Natural killer cell (primary cell): ENCODE results near the gene DTX4. TPM values are rescaled to one million over a fixed set of nuclear protein-coding genes. Genes with fewer than 3 reads are reported as not detected.
"Not testable (repeated sequence)": the region's sequence is repeated elsewhere in the genome, so short reads cannot be mapped to it uniquely, and the experiment has no call there.

ENCODE experiments used
- ATAC-seq, 3 donors: fragments of 150-1000 bp in 2 of 3; fragments of 200-7000 bp in 1 of 3; cut with Tn5 transposase; 1 replicate in 1 of 3; 2 replicates in 2 of 3; pipeline ENCODE4 v1.10.0; 2021; ENCODE audit warnings: mild to moderate bottlenecking in 2 of 3, moderate library complexity in 2 of 3
- DNase-seq, 2 donors: peaks; one replicate each; pipeline versions ENCODE4 v3.0.0 to v3.0.0-alpha.2; 2013 to 2021; ENCODE audit warnings: mixed read lengths in 1 of 2
- H3K27ac ChIP-seq: one replicate; pipeline ENCODE4 v1.5.1; 2013; ENCODE audit warnings: mild to moderate bottlenecking, low read length
- H3K27me3 ChIP-seq: one replicate; pipeline ENCODE4 v1.6.1; 2013; ENCODE audit warnings: low read length; ENCODE audit not compliant: control insufficient read depth, insufficient read depth
- H3K36me3 ChIP-seq: one replicate; pipeline ENCODE4 v1.6.1; 2013; ENCODE audit warnings: low read length; ENCODE audit not compliant: control insufficient read depth, insufficient read depth
- H3K4me1 ChIP-seq: one replicate; pipeline ENCODE4 v1.6.1; 2013; ENCODE audit warnings: low read length; ENCODE audit not compliant: control insufficient read depth, insufficient read depth
- H3K4me3 ChIP-seq: one replicate; pipeline ENCODE4 v1.5.1; 2013; ENCODE audit warnings: low read length
- H3K9me3 ChIP-seq: one replicate; pipeline ENCODE4 v1.6.1; 2013; ENCODE audit warnings: low read length; ENCODE audit not compliant: control insufficient read depth, insufficient read depth
- H3K27ac Mint-ChIP-seq, 2 donors: one replicate each; pipeline ENCODE4 v1.8.0; 2022; ENCODE audit warnings: mild to moderate bottlenecking in 2 of 2, mixed read lengths in 2 of 2, moderate library complexity in 1 of 2
- H3K27me3 Mint-ChIP-seq, 2 donors: one replicate each; pipeline ENCODE4 v1.8.0; 2022; ENCODE audit warnings: low read depth in 2 of 2, mixed read lengths in 2 of 2
- H3K36me3 Mint-ChIP-seq: one replicate; pipeline ENCODE4 v1.8.0; 2022; ENCODE audit warnings: mixed read lengths
- H3K4me1 Mint-ChIP-seq, 2 donors: one replicate each; pipeline ENCODE4 v1.8.0; 2022; ENCODE audit warnings: mixed read lengths in 2 of 2
- H3K4me3 Mint-ChIP-seq: one replicate; pipeline ENCODE4 v1.8.0; 2022; ENCODE audit warnings: mild to moderate bottlenecking, moderate library complexity, mixed read lengths
- H3K9me3 Mint-ChIP-seq, 2 donors: one replicate each; pipeline ENCODE4 v1.8.0; 2022; ENCODE audit warnings: mixed read lengths in 2 of 2
- CTCF ChIP-seq: fragments of 200-600 bp; IDR thresholded peaks from one replicate; pipeline ENCODE4 v1.8.0; 2022; ENCODE audit warnings: antibody characterized with exemption
- whole genome bisulfite sequencing: methylation state at CpG from one replicate; pipeline ENCODE4 v1.1.7; 2013; ENCODE audit warnings: missing lambda C conversion rate; ENCODE audit not compliant: insufficient coverage; 5-methylcytosine and 5-hydroxymethylcytosine counted together
- intact Hi-C: fragments of 100-400 bp; cut with micrococcal nuclease; formaldehyde crosslinking; loops from one replicate; pipeline ENCODE4 v1.14.2; 2022
- total RNA-seq, 4 donors: library from RNA; stranded (reverse); fragments of 120-200 nt in 1 of 4; gene quantifications; one replicate each; pipeline versions ENCODE4 v1.2.3 to v1.2.4, GENCODE V29; 2013 to 2022

DTX4 gene
- total RNA-seq, result under 1 TPM; 0.21 to 0.90 (median 0.59) TPM
- total RNA-seq (2013), result 6.5 TPM

GRCh38 chr11:59171508-59172322, at the start of gene DTX4:
Gene DTX4, plus strand, starts transcription at chr11:59172132. Its CDS starts 464 bp downstream, at chr11:59172596.
- H3K36me3 ChIP-seq, result no peaks in the 10 kb centered on the region
- H3K27me3 ChIP-seq, result peaks cover 9% of the 10 kb centered on the region
- H3K4me3 ChIP-seq, result peak within 1 kb of the TSS; percentile 69
- peaks cover 12% of the 10 kb centered on the region for H3K4me1 ChIP-seq
- Mint-ChIP-seq H3K36me3 (no peaks in the 10 kb centered on the region), H3K4me1 (peaks cover 7 to 9% of the 10 kb centered on the region in 2 donors), H3K4me3 (peak within 1 kb of the TSS; percentile 88), H3K27ac (peak within 1 kb of the TSS in 1 of 2 donors; percentile 40), H3K27me3 (peaks cover 14 to 19% of the 10 kb centered on the region in 2 donors), H3K9me3 (no peaks in the 10 kb centered on the region)
- WGBS, result under 1% methylated on average over 64 of the region's 64 CpGs
- ATAC-seq (peak; percentile 90 to 95 (median 91)), DNase-seq (peak; percentile 86 to 93)
- peak; percentile 84 for TF ChIP-seq CTCF
- peak within 1 kb of the TSS; percentile 39 for H3K27ac ChIP-seq
- H3K9me3 ChIP-seq, result no peaks in the 10 kb centered on the region
- intact Hi-C loops, result loop anchor here (1.0 to 5.0 kb wide), 4 partner anchors 29 to 511 kb away; partner anchors contain the start of gene FAM111A

DNA sequence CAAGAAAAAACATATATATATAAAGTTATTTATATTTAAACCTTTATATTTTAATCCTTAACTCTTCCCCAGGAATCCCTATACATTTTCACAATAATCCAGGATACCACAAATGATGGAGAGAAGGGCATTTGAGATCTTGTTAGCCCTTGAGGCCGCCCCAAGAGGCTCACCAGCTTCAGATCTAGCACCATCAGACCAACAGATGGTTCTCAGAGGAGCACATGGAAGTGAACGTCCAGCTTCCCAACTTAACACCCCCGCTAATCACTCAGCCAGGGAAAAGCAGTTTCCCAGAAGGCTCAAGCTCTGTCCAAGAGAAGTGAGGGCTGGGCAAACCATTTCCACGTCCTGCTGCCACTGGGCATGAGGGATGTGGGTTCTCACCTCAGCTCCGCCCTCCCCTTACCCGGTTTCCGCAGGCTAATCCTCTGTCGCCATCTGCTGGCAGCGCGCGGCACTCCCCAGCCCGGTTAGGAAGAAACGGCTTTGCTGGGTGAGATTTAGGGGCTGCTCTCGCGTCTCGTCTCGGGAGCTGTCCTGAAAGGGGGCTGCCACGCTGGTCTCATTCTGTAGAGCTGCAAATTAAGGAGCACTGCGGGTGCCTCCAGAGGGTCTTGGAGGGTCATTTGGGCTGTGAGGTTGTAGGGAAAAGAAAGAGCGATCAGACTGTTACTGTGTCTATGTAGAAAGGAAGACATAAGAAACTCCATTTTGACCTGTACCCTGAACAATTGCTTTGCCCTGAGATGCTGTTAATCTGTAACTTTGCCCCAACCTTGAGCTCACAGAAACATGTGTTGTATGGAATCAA, 36.1 kb upstream of the DTX4 start:
- WGBS, result 10% methylated on average over 20 of the region's 20 CpGs
- Histone ChIP-seq H3K36me3 (peaks cover 24% of the 10 kb centered on the region), H3K9me3 (peaks cover 10% of the 10 kb centered on the region), H3K27ac (no peak overlapping the region), H3K27me3 (no peaks in the 10 kb centered on the region), H3K4me3 (no peak overlapping the region), H3K4me1 (peaks cover 8% of the 10 kb centered on the region)
- TF ChIP-seq CTCF, result peak; percentile 97
- no peaks in the 10 kb centered on the region for H3K27me3 Mint-ChIP-seq
- H3K4me3 Mint-ChIP-seq, result peak overlapping the region; percentile 38
- intact Hi-C loops, result loop anchor here (1.0 to 5.0 kb wide), 5 partner anchors 39 to 482 kb away; no protein-coding TSS in a partner anchor
- DNase-seq (peak; percentile 88 to 92), ATAC-seq (peak; percentile 99 to 100 (median 100))
- H3K9me3 Mint-ChIP-seq, result no peaks in the 10 kb centered on the region
- H3K4me1 Mint-ChIP-seq, result peaks cover 8 to 11% of the 10 kb centered on the region in 2 donors
- peaks cover 18% of the 10 kb centered on the region for H3K36me3 Mint-ChIP-seq
- peak overlapping the region; percentile 14 to 64 for H3K27ac Mint-ChIP-seq

DNA sequence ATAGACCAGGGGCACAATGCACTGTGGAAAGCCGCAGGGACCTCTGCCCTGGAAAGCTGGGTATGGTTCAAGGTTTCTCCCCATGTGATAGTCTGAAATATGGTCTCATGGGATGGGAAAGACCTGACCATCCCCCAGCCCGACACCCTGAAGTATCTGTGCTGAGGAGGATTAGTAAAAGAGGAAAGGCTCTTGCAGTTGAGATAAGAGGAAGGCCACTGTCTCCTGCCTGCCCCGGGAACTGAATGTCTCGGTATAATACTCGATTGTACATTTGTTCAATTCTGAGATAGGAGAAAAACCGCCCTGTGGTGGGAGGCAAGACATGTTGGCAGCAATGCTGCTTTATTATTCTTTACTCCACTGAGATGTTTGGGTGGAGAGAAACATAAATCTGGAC, 35.4 kb upstream of the DTX4 start:
- H3K4me3 Mint-ChIP-seq, H3K4me3 ChIP-seq, ATAC-seq, H3K4me1 ChIP-seq, H3K27ac ChIP-seq, H3K9me3 ChIP-seq, H3K27me3 Mint-ChIP-seq, DNase-seq, H3K9me3 Mint-ChIP-seq, H3K27me3 ChIP-seq: not testable (repeated sequence)
- WGBS, result 96% methylated on average over 6 of the region's 6 CpGs
- H3K36me3 ChIP-seq, result peaks cover 21% of the 10 kb centered on the region
- peak overlapping the region in 1 of 2 donors; percentile 64 for H3K27ac Mint-ChIP-seq
- H3K36me3 Mint-ChIP-seq, result peaks cover 14% of the 10 kb centered on the region
- intact Hi-C loops, result loop anchor here (1.0 to 5.0 kb wide), 5 partner anchors 39 to 482 kb away; no protein-coding TSS in a partner anchor
- H3K4me1 Mint-ChIP-seq, result peaks cover 15 to 17% of the 10 kb centered on the region in 2 donors
